Astrocyte (in vitro differentiated cells and primary cell): ENCODE data around the gene CD180. TPM values are rescaled to one million over a fixed set of nuclear protein-coding genes. Genes with fewer than 3 reads are reported as not detected.

Experiments used
- DNase-seq: peaks from one replicate; pipeline ENCODE4 v3.0.0-alpha.2; 2010; ENCODE audit warnings: low read depth
- FAIRE-seq: peaks from 2 replicates; lab custom pipeline; 2011; peaks lifted over from hg19 to GRCh38; lab: Jason Lieb, UNC
- H2AFZ ChIP-seq: 2 replicates; pipeline ENCODE4 v1.6.0; 2012; ENCODE audit warnings: low read depth, low read length, inconsistent platforms
- H3K27ac ChIP-seq: 2 replicates; pipeline ENCODE4 v1.5.1; 2011; ENCODE audit warnings: low read depth, low read length, inconsistent platforms
- H3K27me3 ChIP-seq: 2 replicates; pipeline ENCODE4 v1.6.0; 2011; ENCODE audit warnings: low read length, inconsistent platforms; ENCODE audit not compliant: insufficient read depth
- H3K36me3 ChIP-seq: 2 replicates; pipeline ENCODE4 v1.5.1; 2011; ENCODE audit warnings: low read length, inconsistent platforms; ENCODE audit not compliant: insufficient read depth
- H3K4me1 ChIP-seq: 2 replicates; pipeline ENCODE4 v1.5.1; 2011; ENCODE audit warnings: low read length, inconsistent platforms; ENCODE audit not compliant: insufficient read depth
- H3K4me2 ChIP-seq: 2 replicates; pipeline ENCODE4 v1.6.0; 2012; ENCODE audit warnings: low read length, inconsistent platforms
- H3K4me3 ChIP-seq: 2 replicates; pipeline ENCODE4 v1.5.1; 2011; ENCODE audit warnings: low read depth, mild to moderate bottlenecking, low read length, inconsistent platforms; ENCODE audit not compliant: insufficient read depth
- H3K79me2 ChIP-seq: 2 replicates; pipeline ENCODE4 v1.6.0; 2012; ENCODE audit warnings: mild to moderate bottlenecking, low read length, inconsistent platforms; ENCODE audit not compliant: insufficient read depth
- H3K9ac ChIP-seq: 2 replicates; pipeline ENCODE4 v1.6.0; 2012; ENCODE audit warnings: mild to moderate bottlenecking, low read length, inconsistent platforms
- H3K9me3 ChIP-seq: 2 replicates; pipeline ENCODE4 v1.5.1; 2012; ENCODE audit warnings: low read depth, mild to moderate bottlenecking, low read length, inconsistent platforms; ENCODE audit not compliant: insufficient read depth
- H4K20me1 ChIP-seq: 2 replicates; pipeline ENCODE4 v1.6.0; 2012; ENCODE audit warnings: low read length, inconsistent platforms; ENCODE audit not compliant: insufficient read depth
- H3K27ac Mint-ChIP-seq: one replicate; pipeline ENCODE4 v1.8.0; 2021; ENCODE audit warnings: mild to moderate bottlenecking, mixed read lengths; ENCODE audit not compliant: unreplicated experiment
- H3K27me3 Mint-ChIP-seq: one replicate; pipeline ENCODE4 v1.8.0; 2021; ENCODE audit warnings: low read depth, mixed read lengths; ENCODE audit not compliant: unreplicated experiment
- H3K36me3 Mint-ChIP-seq: one replicate; pipeline ENCODE4 v1.8.0; 2021; ENCODE audit warnings: low read depth, mixed read lengths; ENCODE audit not compliant: unreplicated experiment
- H3K4me1 Mint-ChIP-seq: one replicate; pipeline ENCODE4 v1.8.0; 2021; ENCODE audit warnings: low read depth, mixed read lengths; ENCODE audit not compliant: unreplicated experiment
- H3K4me3 Mint-ChIP-seq: one replicate; pipeline ENCODE4 v1.8.0; 2021; ENCODE audit warnings: mild to moderate bottlenecking, moderate library complexity, mixed read lengths; ENCODE audit not compliant: unreplicated experiment
- H3K9me3 Mint-ChIP-seq: one replicate; pipeline ENCODE4 v1.8.0; 2021; ENCODE audit warnings: mild to moderate bottlenecking, mixed read lengths; ENCODE audit not compliant: unreplicated experiment
- CTCF ChIP-seq: IDR thresholded peaks from 2 replicates; pipeline ENCODE4 v1.5.1; 2011; ENCODE audit warnings: low read depth, mild to moderate bottlenecking, inconsistent platforms, low read length, moderate library complexity; ENCODE audit not compliant: insufficient read depth
- EZH2 ChIP-seq: IDR thresholded peaks from 2 replicates; pipeline ENCODE4 v1.6.1; 2012; ENCODE audit warnings: mild to moderate bottlenecking, low read length, inconsistent platforms; ENCODE audit not compliant: insufficient read depth
- total RNA-seq: library from RNA; stranded (reverse); gene quantifications from 2 replicates; pipeline ENCODE4 v1.2.1, GENCODE V29; 2021

CD180 gene
- total RNA-seq, 1 donor from 2014 or later = not detected

GRCh38 chr5:67147760-67148159 lies 48.8 kb downstream of the CD180 start:
- Histone ChIP-seq H3K79me2 (no peaks in the 10 kb centered on the region), H3K9me3 (no peaks in the 10 kb centered on the region)
- no peak for TF ChIP-seq CTCF
- no peak for TF ChIP-seq EZH2

GRCh38 chr5:67146981-67147380 lies 49.6 kb downstream of the CD180 start:
- Mint-ChIP-seq H3K4me3 (no peak overlapping the region), H3K27me3 (no peaks in the 10 kb centered on the region), H3K4me1 (peaks cover 8% of the 10 kb centered on the region), H3K36me3 (peaks cover 23% of the 10 kb centered on the region), H3K27ac (no peak overlapping the region), H3K9me3 (no peaks in the 10 kb centered on the region)
- Histone ChIP-seq H3K27me3 (no peaks in the 10 kb centered on the region), H3K4me2 (no peak overlapping the region), H3K79me2 (no peaks in the 10 kb centered on the region), H3K36me3 (peaks cover 55% of the 10 kb centered on the region), H3K9ac (no peak overlapping the region), H3K27ac (no peak overlapping the region), H2AFZ (no peak overlapping the region), H3K4me3 (no peak overlapping the region), H3K4me1 (no peaks in the 10 kb centered on the region), H3K9me3 (no peaks in the 10 kb centered on the region), H4K20me1 (peaks cover 16% of the 10 kb centered on the region)
- TF ChIP-seq CTCF = no peak
- TF ChIP-seq EZH2 = no peak
- FAIRE-seq (no peak), DNase-seq (no peak)

More at GRCh38 chr5:67147760-67148159, 48.8 kb downstream of the CD180 start:
- no peak overlapping the region for H3K4me3 Mint-ChIP-seq
- Histone ChIP-seq H3K27ac (no peak overlapping the region), H2AFZ (no peak overlapping the region), H3K4me2 (no peak overlapping the region), H3K4me1 (no peaks in the 10 kb centered on the region), H3K36me3 (peaks cover 50% of the 10 kb centered on the region), H4K20me1 (peaks cover 16% of the 10 kb centered on the region), H3K4me3 (no peak overlapping the region), H3K9ac (no peak overlapping the region), H3K27me3 (no peaks in the 10 kb centered on the region)
- H3K9me3 Mint-ChIP-seq = no peaks in the 10 kb centered on the region
- no peak for FAIRE-seq
- DNase-seq = peak; percentile 68
- no peak overlapping the region for H3K27ac Mint-ChIP-seq
- no peaks in the 10 kb centered on the region for H3K27me3 Mint-ChIP-seq
- H3K4me1 Mint-ChIP-seq = peaks cover 8% of the 10 kb centered on the region
- H3K36me3 Mint-ChIP-seq = peaks cover 20% of the 10 kb centered on the region

GRCh38 chr5:67146574-67146973 lies 50.0 kb downstream of the CD180 start:
- H3K9ac ChIP-seq = no peak overlapping the region
- H3K36me3 Mint-ChIP-seq = peaks cover 23% of the 10 kb centered on the region
- H3K36me3 ChIP-seq = peaks cover 58% of the 10 kb centered on the region

More at GRCh38 chr5:67146574-67146973, 50.0 kb downstream of the CD180 start:
- Mint-ChIP-seq H3K4me3 (no peak overlapping the region), H3K4me1 (peaks cover 8% of the 10 kb centered on the region), H3K27ac (no peak overlapping the region), H3K9me3 (no peaks in the 10 kb centered on the region), H3K27me3 (no peaks in the 10 kb centered on the region)
- no peak overlapping the region for H3K27ac ChIP-seq
- DNase-seq = no peak
- no peaks in the 10 kb centered on the region for H3K79me2 ChIP-seq
- no peak overlapping the region for H3K4me3 ChIP-seq
- peaks cover 16% of the 10 kb centered on the region for H4K20me1 ChIP-seq
- no peaks in the 10 kb centered on the region for H3K27me3 ChIP-seq
- no peak overlapping the region for H3K4me2 ChIP-seq
- no peak for FAIRE-seq
- H3K9me3 ChIP-seq = no peaks in the 10 kb centered on the region
- no peaks in the 10 kb centered on the region for H3K4me1 ChIP-seq
- no peak for TF ChIP-seq EZH2
- no peak for TF ChIP-seq CTCF
- no peak overlapping the region for H2AFZ ChIP-seq
